ENCODE data around the gene APOL3.
"Not testable (repeated sequence)": the region's sequence is repeated elsewhere in the genome, so short reads cannot be mapped to it uniquely, and the experiment has no call there.

Gene APOL3

GRCh38 chr22:36193171-36193570, 32.6 kb upstream of the APOL3 start:
- no peak for DNase-seq (ENCODE audit: low read depth in 3 of 3)

- no peak for DNase-seq (ENCODE audit: low read depth in 3 of 3)
Measured at GRCh38 chr22:36192542-36192941, 32.0 kb upstream of the APOL3 start.

GRCh38 chr22:36191106-36191836, 30.7 kb upstream of the APOL3 start:
- DNase-seq (ENCODE audit: low read depth in 3 of 3): no peak

GRCh38 chr22:36187862-36188261, 27.3 kb upstream of the APOL3 start:
- DNase-seq (ENCODE audit: low read depth in 3 of 3): not testable (repeated sequence)

GRCh38 chr22:36185828-36186624, 25.5 kb upstream of the APOL3 start:
- DNase-seq (ENCODE audit: low read depth in 3 of 3): no peak

GRCh38 chr22:36184433-36185025, 24.0 kb upstream of the APOL3 start:
- no peak for DNase-seq (ENCODE audit: low read depth in 3 of 3)

GRCh38 chr22:36183446-36183845, 22.9 kb upstream of the APOL3 start:
- DNase-seq (ENCODE audit: low read depth in 3 of 3): no peak

GRCh38 chr22:36182857-36183256, 22.3 kb upstream of the APOL3 start:
- DNase-seq (ENCODE audit: low read depth in 3 of 3): no peak

- DNase-seq (ENCODE audit: low read depth in 3 of 3): no peak
Measured at GRCh38 chr22:36182056-36182455, 21.5 kb upstream of the APOL3 start.

GRCh38 chr22:36180928-36181327, 20.4 kb upstream of the APOL3 start:
- DNase-seq (ENCODE audit: low read depth in 3 of 3): no peak

- DNase-seq (ENCODE audit: low read depth in 3 of 3): peak; percentile 73 to 80 (median 79)
Measured at GRCh38 chr22:36180038-36180880, 19.7 kb upstream of the APOL3 start.

- no peak for DNase-seq (ENCODE audit: low read depth in 3 of 3)
Measured at GRCh38 chr22:36177160-36177559, 16.6 kb upstream of the APOL3 start.

- DNase-seq (ENCODE audit: low read depth in 3 of 3): no peak
Measured at GRCh38 chr22:36175892-36176291, 15.3 kb upstream of the APOL3 start.

GRCh38 chr22:36171941-36172340, 11.4 kb upstream of the APOL3 start:
- DNase-seq (ENCODE audit: low read depth in 3 of 3): no peak

GRCh38 chr22:36166518-36167220, 6.1 kb upstream of the APOL3 start:
- no peak for DNase-seq (ENCODE audit: low read depth in 3 of 3)

GRCh38 chr22:36166086-36166485, 5.5 kb upstream of the APOL3 start:
- DNase-seq (ENCODE audit: low read depth in 3 of 3): no peak

- DNase-seq (ENCODE audit: low read depth in 3 of 3): no peak
Measured at GRCh38 chr22:36165141-36165540, 4.6 kb upstream of the APOL3 start.

- no peak for DNase-seq (ENCODE audit: low read depth in 3 of 3)
Measured at GRCh38 chr22:36164621-36165020, 4.1 kb upstream of the APOL3 start.

GRCh38 chr22:36163497-36163896, 2.9 kb upstream of the APOL3 start:
- no peak for DNase-seq (ENCODE audit: low read depth in 3 of 3)

GRCh38 chr22:36162127-36163034, 1.8 kb upstream of the APOL3 start:
- DNase-seq (ENCODE audit: low read depth in 3 of 3): no peak

Data from stimulated activated CD4-positive, alpha-beta T cell treated with anti-CD3 and anti-CD28 coated beads, TNF-alpha, amount 100 ng/mL, for 4 hours (primary cell).